ENCODE results near the gene KIF1B. TPM values are rescaled to one million over a fixed set of nuclear protein-coding genes. Genes with fewer than 3 reads are reported as not detected.
"Not testable (repeated sequence)": the region's sequence is repeated elsewhere in the genome, so short reads cannot be mapped to it uniquely, and the experiment has no call there.

KIF1B gene
- total and polyA plus RNA-seq, 8 donors, result 4.0 to 82.2 (median 26.3) TPM

DNA sequence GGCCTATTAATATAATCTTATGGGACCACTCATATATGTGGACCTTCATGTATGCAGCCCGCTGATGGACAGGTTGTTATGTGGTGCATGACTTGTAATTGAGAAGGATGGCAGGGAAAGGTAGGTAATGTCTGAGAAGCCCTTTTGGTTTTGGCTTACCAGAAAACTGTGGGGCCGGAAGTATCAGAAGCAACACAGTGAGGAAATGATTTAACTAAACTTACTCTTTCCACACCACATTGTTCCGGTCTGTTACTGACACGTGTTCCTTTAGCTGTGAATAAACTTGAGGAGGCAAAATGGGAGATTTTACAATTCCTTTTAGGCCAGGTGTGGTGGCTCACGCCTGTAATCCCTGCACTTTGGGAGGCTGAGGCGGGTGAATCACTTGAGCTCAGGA lies 32.4 kb downstream of the KIF1B start:
- no peak for DNase-seq
- peak overlapping the region in 2 of 5 donors; percentile 22 to 34 for H3K27ac ChIP-seq
- intact Hi-C loops (cut with DNase I; ENCODE audit: low total_unique reads), result no loop called here
- TF ChIP-seq, protein P1, sequence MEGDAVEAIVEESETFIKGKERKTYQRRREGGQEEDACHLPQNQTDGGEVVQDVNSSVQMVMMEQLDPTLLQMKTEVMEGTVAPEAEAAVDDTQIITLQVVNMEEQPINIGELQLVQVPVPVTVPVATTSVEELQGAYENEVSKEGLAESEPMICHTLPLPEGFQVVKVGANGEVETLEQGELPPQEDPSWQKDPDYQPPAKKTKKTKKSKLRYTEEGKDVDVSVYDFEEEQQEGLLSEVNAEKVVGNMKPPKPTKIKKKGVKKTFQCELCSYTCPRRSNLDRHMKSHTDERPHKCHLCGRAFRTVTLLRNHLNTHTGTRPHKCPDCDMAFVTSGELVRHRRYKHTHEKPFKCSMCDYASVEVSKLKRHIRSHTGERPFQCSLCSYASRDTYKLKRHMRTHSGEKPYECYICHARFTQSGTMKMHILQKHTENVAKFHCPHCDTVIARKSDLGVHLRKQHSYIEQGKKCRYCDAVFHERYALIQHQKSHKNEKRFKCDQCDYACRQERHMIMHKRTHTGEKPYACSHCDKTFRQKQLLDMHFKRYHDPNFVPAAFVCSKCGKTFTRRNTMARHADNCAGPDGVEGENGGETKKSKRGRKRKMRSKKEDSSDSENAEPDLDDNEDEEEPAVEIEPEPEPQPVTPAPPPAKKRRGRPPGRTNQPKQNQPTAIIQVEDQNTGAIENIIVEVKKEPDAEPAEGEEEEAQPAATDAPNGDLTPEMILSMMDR (IDR thresholded peaks at IDR 0.05), result no peak
- TF ChIP-seq POLR2A (IDR thresholded peaks at IDR 0.05) (no peak), EP300 (IDR thresholded peaks at IDR 0.05) (no peak), POLR2AphosphoS5 (IDR thresholded peaks at IDR 0.05) (no peak)
- peaks cover 0 to 20% (median 0%) of the 10 kb centered on the region in 4 donors for H3K4me1 ChIP-seq
- H3K27me3 ChIP-seq, result no peaks in the 10 kb centered on the region
- H3K36me3 ChIP-seq, result no peaks in the 10 kb centered on the region
- 84 to 89% (median 87%) methylated on average over 6 of the region's 6 CpGs for WGBS, 5 donors
- no peaks in the 10 kb centered on the region for H3K9me3 ChIP-seq
- H3K4me3 ChIP-seq, result no peak overlapping the region

DNA sequence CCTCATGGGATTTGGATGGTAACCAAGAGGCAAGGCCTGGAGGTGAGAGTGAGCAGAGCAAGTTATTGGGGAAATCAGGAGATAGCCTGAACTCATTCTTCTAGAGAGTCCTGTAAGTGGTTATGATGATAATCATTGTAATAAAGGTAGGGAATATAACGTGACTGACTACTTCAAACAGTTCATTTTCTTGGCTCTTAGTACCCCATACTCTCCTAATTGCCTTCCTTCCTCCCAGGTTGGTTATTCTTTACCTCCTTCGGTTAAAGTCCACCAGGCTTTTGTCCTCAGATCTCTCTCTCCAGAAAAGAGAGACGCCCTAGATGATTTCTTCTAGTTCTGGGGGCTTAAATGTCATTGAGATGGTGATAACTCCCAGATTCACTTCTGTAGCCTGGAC lies 35.3 kb downstream of the KIF1B start:
- H3K27me3 ChIP-seq, result no peaks in the 10 kb centered on the region
- no peak overlapping the region for H3K27ac ChIP-seq
- 53 to 78% (median 60%) methylated on average over 3 of the region's 3 CpGs for WGBS, 5 donors
- DNase-seq, result no peak
- intact Hi-C loops (cut with DNase I; ENCODE audit: low total_unique reads), result no loop called here
- H3K4me1 ChIP-seq, result peaks cover 0 to 21% (median 0%) of the 10 kb centered on the region in 4 donors
- H3K9me3 ChIP-seq, result no peaks in the 10 kb centered on the region
- H3K4me3 ChIP-seq, result no peak overlapping the region
- no peak for TF ChIP-seq EP300 (IDR thresholded peaks at IDR 0.05)
- TF ChIP-seq POLR2A (IDR thresholded peaks at IDR 0.05), result no peak
- TF ChIP-seq, protein P1 (IDR thresholded peaks at IDR 0.05), result no peak
- TF ChIP-seq POLR2AphosphoS5 (IDR thresholded peaks at IDR 0.05), result no peak
- H3K36me3 ChIP-seq, result no peaks in the 10 kb centered on the region

DNA sequence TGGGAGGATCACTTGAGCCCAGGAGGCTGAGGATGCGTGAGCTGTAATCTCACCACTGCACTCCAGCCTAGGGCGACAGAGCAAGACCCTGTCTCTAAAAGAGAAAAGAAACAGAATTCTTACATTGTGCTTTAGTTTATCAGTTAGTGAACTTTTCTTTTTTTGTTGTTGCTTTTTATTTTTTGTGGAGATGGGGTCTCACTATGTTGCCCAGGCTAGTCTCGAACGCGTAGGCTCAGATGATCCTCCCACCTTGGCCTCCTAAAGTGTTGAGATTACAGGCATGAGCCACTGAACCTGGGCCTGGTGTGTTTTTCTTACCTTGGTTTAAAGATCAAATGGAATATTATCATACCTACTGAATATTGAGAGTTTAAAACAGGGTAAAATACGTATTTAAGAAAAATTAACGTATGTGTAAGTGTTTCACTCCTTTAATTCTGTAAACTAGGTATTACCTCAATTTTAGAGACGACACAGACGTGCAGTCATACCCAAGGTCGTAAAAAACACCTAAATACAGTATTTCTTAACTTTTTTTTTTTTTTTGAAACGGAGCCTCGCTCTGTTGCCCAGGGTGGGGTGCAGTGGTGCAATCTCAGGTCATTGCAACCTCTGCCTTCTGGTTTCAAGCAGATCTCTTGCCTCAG lies 39.6 kb downstream of the KIF1B start:
- DNase-seq, result no peak
- H3K27me3 ChIP-seq, result no peaks in the 10 kb centered on the region
- no peaks in the 10 kb centered on the region for H3K36me3 ChIP-seq
- TF ChIP-seq POLR2A (IDR thresholded peaks at IDR 0.05) (no peak), POLR2AphosphoS5 (IDR thresholded peaks at IDR 0.05) (no peak), EP300 (IDR thresholded peaks at IDR 0.05) (no peak)
- TF ChIP-seq, protein P1 (IDR thresholded peaks at IDR 0.05), result no peak
- H3K27ac ChIP-seq, result no peak overlapping the region
- H3K4me1 ChIP-seq, result peaks cover 0 to 40% (median 13%) of the 10 kb centered on the region in 4 donors
- intact Hi-C loops (cut with DNase I; ENCODE audit: low total_unique reads), result no loop called here
- 94 to 99% (median 94%) methylated on average over 12 of the region's 12 CpGs for WGBS, 5 donors
- no peak overlapping the region for H3K4me3 ChIP-seq
- H3K9me3 ChIP-seq, result no peaks in the 10 kb centered on the region

DNA sequence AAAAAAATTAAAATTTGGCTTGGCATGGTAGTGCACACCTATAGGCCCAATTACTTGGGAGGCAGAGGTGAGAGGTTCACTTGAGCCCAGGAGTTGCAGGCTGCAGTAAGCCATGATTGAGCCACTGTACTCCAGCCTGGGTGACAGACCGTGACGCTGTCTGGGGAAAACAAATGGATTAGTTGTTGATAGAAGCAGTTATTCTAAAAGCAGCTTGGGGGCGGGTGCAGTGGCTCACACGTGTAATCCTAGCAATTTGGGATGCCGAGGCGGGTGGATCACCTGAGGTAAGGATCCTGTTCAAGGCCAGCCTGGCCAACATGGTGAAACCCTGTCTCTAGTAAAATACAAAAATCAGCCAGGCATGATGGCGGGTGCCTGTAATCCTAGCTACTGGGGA lies 40.3 kb downstream of the KIF1B start:
- TF ChIP-seq EP300 (IDR thresholded peaks at IDR 0.05) (no peak), POLR2A (IDR thresholded peaks at IDR 0.05) (no peak)
- TF ChIP-seq, protein P1 (IDR thresholded peaks at IDR 0.05), result no peak
- no peak for DNase-seq
- Histone ChIP-seq H3K27me3 (no peaks in the 10 kb centered on the region), H3K36me3 (no peaks in the 10 kb centered on the region), H3K9me3 (no peaks in the 10 kb centered on the region), H3K4me1 (peaks cover 0 to 40% (median 13%) of the 10 kb centered on the region in 4 donors), H3K27ac (no peak overlapping the region), H3K4me3 (no peak overlapping the region)
- 91 to 95% (median 94%) methylated on average over 7 of the region's 7 CpGs for WGBS, 5 donors
- intact Hi-C loops (cut with DNase I; ENCODE audit: low total_unique reads), result no loop called here

DNA sequence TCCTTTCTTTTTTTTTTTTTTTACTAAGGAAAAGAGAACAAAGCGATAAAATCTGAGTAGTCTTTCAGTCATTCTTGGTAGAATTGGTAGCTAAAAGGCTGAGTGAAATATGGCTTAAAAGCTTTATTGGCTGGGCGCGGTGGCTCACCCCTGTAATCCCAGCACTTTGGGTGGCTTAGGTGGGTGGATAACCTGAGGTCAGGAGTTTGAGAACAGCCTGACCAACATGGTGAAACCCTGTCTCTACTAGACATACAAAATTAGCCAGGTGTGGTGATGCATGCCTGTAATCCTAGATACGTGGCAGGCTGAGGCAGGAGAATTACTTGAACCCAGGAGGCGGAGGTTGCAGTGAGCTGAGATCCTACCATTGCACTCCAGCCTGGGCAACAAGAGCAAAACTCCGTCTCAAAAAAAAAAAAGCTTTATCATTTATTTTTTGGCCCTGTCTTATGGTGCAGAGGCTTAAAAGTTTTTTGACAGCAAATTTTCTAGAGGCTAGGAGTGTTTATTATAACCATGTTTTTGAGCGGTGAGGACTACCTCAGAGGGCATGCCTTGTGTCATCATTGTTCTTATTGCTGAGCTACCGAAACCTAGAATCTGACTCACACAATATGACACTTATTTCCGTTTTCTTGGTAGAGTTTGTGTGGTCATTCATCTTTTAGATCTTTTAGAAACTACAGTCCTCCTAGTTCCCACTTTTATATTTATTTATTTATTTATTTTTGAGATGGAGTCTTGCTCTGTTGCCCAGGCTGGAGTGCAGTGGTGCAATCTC lies 41.1 kb downstream of the KIF1B start:
- H3K9me3 ChIP-seq; DNase-seq; H3K27me3 ChIP-seq; H3K36me3 ChIP-seq; H3K27ac ChIP-seq; intact Hi-C loops (cut with DNase I; ENCODE audit: low total_unique reads); H3K4me3 ChIP-seq: not testable (repeated sequence)
- 84 to 92% (median 89%) methylated on average over 9 of the region's 9 CpGs for WGBS, 5 donors
- peaks cover 0 to 40% (median 13%) of the 10 kb centered on the region in 4 donors for H3K4me1 ChIP-seq
